ENCODE measurements around the gene WWC1. TPM values are rescaled to one million over a fixed set of nuclear protein-coding genes. Genes with fewer than 3 reads are reported as not detected.

The WWC1 gene
- 48.7 and 52.8 TPM in 2 replicates for total RNA-seq (2014; rRNA removed; shearing (Covaris generic))
- polyA plus RNA-seq (2015; cell fraction: cytosol; rRNA removed), result 22.7 and 24.4 TPM in 2 replicates
- polyA plus RNA-seq (2015; cell fraction: nucleus; rRNA removed), result 17.7 and 19.2 TPM in 2 replicates

- DNase-seq (ENCODE audit: low read depth), result peak; percentile 65
Observed at GRCh38 chr5:168291342-168291963, at the start of gene WWC1. WWC1 (plus strand) TSS chr5:168291645; CDS start chr5:168292153, 508 bp downstream.

- no peak for DNase-seq (ENCODE audit: low read depth)
Observed at GRCh38 chr5:168244838-168245559, 46.4 kb upstream of the WWC1 start.

- DNase-seq (ENCODE audit: low read depth), result no peak
Observed at GRCh38 chr5:168249923-168250322, 41.5 kb upstream of the WWC1 start.

- DNase-seq (ENCODE audit: low read depth), result no peak
Observed at GRCh38 chr5:168251259-168251658, 40.2 kb upstream of the WWC1 start.

GRCh38 chr5:168254013-168254693 is 37.3 kb upstream of the WWC1 start:
- no peak for DNase-seq (ENCODE audit: low read depth)

GRCh38 chr5:168260353-168261226 is 30.9 kb upstream of the WWC1 start:
- no peak for DNase-seq (ENCODE audit: low read depth)

- no peak for DNase-seq (ENCODE audit: low read depth)
Observed at GRCh38 chr5:168261227-168261571, 30.2 kb upstream of the WWC1 start.

GRCh38 chr5:168262042-168262743 is 29.3 kb upstream of the WWC1 start:
- no peak for DNase-seq (ENCODE audit: low read depth)

- DNase-seq (ENCODE audit: low read depth), result no peak
Observed at GRCh38 chr5:168263121-168263520, 28.3 kb upstream of the WWC1 start.

- DNase-seq (ENCODE audit: low read depth), result no peak
Observed at GRCh38 chr5:168266016-168266415, 25.4 kb upstream of the WWC1 start.

GRCh38 chr5:168268949-168269936 is 22.2 kb upstream of the WWC1 start:
- DNase-seq (ENCODE audit: low read depth), result peak; percentile 92

GRCh38 chr5:168269937-168270330 is 21.5 kb upstream of the WWC1 start:
- DNase-seq (ENCODE audit: low read depth), result peak; percentile 30

- DNase-seq (ENCODE audit: low read depth), result no peak
Observed at GRCh38 chr5:168270476-168270875, 21.0 kb upstream of the WWC1 start.

GRCh38 chr5:168273056-168273980 is 18.1 kb upstream of the WWC1 start:
- DNase-seq (ENCODE audit: low read depth), result no peak

GRCh38 chr5:168274406-168274805 is 17.0 kb upstream of the WWC1 start:
- DNase-seq (ENCODE audit: low read depth), result no peak

- DNase-seq (ENCODE audit: low read depth), result no peak
Observed at GRCh38 chr5:168275940-168276339, 15.5 kb upstream of the WWC1 start.

GRCh38 chr5:168282120-168282519 is 9.3 kb upstream of the WWC1 start:
- DNase-seq (ENCODE audit: low read depth), result peak; percentile 44

GRCh38 chr5:168284809-168285208 is 6.6 kb upstream of the WWC1 start:
- DNase-seq (ENCODE audit: low read depth), result no peak
